ENCODE results near the gene ARHGEF11.

DNA sequence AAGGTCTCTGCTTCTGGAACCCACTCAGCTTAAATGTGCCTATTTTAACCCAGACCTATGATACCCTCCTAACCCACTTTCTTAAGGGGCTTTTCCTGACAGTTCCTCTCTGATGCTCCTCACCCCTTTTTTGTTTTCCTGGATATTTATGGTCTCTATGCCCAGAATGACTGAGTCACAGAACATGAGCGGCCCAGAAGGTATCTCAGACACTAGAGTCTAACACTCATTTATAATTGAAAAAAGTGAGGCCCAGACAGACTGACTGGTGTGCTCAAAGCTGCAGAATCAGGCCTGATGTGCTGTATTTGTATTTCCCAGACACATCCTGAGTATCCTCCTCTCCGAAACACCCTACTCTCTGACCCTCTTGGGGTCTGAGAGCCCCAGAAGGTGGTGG lies 81.1 kb downstream of the ARHGEF11 start:
- no peak for TF ChIP-seq POLR2AphosphoS5 (IDR thresholded peaks at IDR 0.05)
- no peak for TF ChIP-seq POLR2A (IDR thresholded peaks at IDR 0.05)
- TF ChIP-seq, protein P1, sequence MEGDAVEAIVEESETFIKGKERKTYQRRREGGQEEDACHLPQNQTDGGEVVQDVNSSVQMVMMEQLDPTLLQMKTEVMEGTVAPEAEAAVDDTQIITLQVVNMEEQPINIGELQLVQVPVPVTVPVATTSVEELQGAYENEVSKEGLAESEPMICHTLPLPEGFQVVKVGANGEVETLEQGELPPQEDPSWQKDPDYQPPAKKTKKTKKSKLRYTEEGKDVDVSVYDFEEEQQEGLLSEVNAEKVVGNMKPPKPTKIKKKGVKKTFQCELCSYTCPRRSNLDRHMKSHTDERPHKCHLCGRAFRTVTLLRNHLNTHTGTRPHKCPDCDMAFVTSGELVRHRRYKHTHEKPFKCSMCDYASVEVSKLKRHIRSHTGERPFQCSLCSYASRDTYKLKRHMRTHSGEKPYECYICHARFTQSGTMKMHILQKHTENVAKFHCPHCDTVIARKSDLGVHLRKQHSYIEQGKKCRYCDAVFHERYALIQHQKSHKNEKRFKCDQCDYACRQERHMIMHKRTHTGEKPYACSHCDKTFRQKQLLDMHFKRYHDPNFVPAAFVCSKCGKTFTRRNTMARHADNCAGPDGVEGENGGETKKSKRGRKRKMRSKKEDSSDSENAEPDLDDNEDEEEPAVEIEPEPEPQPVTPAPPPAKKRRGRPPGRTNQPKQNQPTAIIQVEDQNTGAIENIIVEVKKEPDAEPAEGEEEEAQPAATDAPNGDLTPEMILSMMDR (IDR thresholded peaks at IDR 0.05), result no peak
